NCI-H1930 (cell line): ENCODE measurements around the gene TMEFF1.
"Not testable (repeated sequence)": the region's sequence is repeated elsewhere in the genome, so short reads cannot be mapped to it uniquely, and the experiment has no call there.

ENCODE experiments used
- DNase-seq, 2 experiments: peaks; one replicate each; lab custom pipeline; 2025; lab: John Stamatoyannopoulos, UW

The TMEFF1 gene, protein sequence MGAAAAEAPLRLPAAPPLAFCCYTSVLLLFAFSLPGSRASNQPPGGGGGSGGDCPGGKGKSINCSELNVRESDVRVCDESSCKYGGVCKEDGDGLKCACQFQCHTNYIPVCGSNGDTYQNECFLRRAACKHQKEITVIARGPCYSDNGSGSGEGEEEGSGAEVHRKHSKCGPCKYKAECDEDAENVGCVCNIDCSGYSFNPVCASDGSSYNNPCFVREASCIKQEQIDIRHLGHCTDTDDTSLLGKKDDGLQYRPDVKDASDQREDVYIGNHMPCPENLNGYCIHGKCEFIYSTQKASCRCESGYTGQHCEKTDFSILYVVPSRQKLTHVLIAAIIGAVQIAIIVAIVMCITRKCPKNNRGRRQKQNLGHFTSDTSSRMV

GRCh38 chr9:100472788-100473275, at the start of gene TMEFF1:
Gene TMEFF1, plus strand, starts transcription at chr9:100473149. Its CDS starts 396 bp downstream, at chr9:100473545.
- DNase-seq: peak; percentile 56 to 72

DNA sequence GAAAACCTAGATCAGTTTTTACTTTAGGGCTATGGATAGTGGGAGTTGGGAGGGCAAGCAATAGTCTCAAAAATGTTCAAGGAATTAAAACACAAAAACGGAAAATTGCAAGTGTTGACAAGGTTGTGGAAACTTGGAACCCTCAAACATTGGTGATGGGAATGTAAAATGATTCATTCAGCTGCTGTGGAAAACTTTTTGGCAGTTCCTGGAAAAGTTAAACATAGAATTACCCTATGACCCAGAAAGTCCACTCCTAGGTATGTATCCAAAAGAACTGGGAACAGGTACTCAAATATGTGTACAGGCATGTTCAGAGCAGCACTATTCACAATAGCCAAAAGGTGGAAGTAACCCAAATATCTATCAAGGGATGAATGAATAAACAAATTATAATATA, 47.2 kb upstream of the TMEFF1 start:
- no peak for DNase-seq

DNA sequence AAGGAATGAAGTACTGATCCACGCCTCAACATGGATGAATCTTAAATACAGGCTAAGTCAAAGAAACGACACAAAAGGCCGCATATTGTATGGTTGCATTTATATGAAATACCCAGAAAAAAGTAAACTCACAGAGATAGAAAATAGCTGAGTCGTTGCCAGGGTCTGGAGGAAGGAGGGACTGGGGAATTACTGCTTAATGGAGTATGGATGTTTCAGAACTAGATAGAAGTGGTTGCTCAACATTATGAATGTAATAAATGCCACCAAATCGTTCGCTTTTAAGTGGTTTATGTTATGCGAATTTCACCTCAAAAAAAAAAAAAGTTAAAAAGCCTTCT, 46.8 kb upstream of the TMEFF1 start:
- DNase-seq: no peak

GRCh38 chr9:100426530-100427365, 46.2 kb upstream of the TMEFF1 start, which contains the start of gene MSANTD3:
Gene MSANTD3, plus strand, starts transcription at chr9:100427143. Its CDS starts 14,796 bp downstream, at chr9:100441939.
- DNase-seq: peak; percentile 50 to 71

GRCh38 chr9:100427366-100428263, 45.3 kb upstream of the TMEFF1 start:
- DNase-seq: peak in 1 of 2 experiments; percentile 9

GRCh38 chr9:100428871-100429654, 43.9 kb upstream of the TMEFF1 start:
- DNase-seq: no peak

GRCh38 chr9:100430286-100430940, 42.5 kb upstream of the TMEFF1 start:
- no peak for DNase-seq

GRCh38 chr9:100431886-100432285, 41.1 kb upstream of the TMEFF1 start:
- no peak for DNase-seq

GRCh38 chr9:100432736-100433135, 40.2 kb upstream of the TMEFF1 start:
- no peak for DNase-seq

- no peak for DNase-seq
Observed at GRCh38 chr9:100436571-100436970, 36.4 kb upstream of the TMEFF1 start.

DNA sequence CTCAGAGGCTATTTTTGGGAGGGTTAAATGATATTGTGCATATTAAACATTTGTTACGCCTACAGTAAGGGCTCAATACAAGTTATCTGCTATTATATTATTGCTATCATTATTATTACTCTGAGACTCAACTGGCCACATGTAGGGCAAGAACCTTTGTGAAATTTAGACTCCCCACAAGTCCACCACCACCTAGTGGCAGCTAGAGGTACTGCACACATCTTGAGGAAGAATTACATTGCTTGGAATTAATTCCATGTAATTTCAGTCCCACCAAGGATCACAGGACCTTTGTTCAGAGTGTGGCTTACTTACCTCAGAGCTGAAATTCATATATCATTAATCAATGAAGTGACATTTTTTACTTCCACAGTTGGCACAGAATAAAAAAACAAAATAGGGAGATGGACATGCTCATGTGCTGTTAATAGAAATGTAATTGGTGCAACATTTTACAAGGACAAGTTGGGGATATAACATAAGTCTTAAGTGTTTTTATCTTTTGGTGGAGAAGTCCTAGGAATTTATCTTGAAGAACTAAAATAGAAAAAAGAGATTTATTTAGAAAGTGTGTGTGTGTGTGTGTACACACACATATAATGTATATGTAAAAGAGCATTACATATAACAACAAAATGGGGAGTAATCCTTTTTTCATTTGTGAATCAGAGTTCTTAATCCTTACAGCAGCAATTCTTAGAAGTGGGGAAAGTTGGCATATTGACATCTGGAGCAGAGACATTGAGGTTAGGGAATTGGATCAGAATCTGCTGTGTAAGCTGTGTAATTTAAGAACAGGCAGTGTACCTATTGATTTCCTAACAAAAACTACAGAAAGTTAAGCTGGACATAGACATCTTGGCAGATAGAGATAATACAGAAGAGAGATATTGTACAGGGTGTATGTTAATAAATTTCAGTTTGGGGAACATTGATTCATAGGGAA, 34.8 kb upstream of the TMEFF1 start:
- peak; percentile 44 to 45 for DNase-seq

DNA sequence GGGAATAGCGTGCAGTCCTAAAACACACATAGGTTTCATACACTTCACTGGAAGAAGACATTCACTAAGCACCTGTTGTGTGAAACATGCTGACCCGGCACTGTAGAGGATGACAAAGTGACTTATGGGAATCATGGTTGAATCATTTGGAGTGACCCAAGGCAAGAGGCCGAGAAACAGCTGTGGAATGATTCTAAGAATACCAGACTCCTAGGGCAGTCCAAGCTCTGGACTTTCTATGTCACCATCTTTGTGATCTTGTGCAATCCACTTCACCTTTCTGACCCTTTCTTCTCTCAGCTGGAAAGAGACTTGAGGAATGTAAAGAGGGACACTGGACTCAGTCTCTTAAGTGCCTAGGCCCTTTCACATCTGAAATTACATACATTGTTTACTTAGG, 32.9 kb upstream of the TMEFF1 start:
- no peak for DNase-seq

DNA sequence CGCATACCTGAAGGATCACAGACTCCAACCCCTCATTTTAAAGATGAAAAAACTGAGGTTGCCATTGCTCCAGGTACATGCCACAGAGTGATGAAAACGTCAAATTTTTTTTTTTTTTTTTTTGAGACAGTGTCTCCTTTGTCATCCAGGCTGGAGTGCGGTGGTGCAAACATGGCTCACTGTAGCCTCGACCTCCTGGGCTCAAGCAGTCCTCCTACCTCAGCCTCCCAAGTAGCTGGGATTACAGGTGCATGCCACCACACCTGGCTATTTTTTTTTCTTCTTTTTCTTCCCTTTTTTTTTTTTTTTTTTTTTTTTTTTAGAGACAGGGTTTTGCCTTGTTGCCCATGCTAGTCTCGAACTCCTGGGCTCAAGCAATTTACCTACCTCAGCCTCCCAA, 32.5 kb upstream of the TMEFF1 start:
- not testable (repeated sequence) for DNase-seq

GRCh38 chr9:100441911-100442361, 31.0 kb upstream of the TMEFF1 start:
- no peak for DNase-seq

- DNase-seq: no peak
Observed at GRCh38 chr9:100443781-100444768, 28.9 kb upstream of the TMEFF1 start.

- no peak for DNase-seq
Observed at GRCh38 chr9:100445161-100445902, 27.6 kb upstream of the TMEFF1 start.

GRCh38 chr9:100445903-100446549, 26.9 kb upstream of the TMEFF1 start:
- no peak for DNase-seq
